Left forelimb (tissue), 1 donor: ENCODE measurements around the gene SPEG.

ENCODE experiments used
- DNase-seq: peaks from one replicate; pipeline ENCODE4 v3.0.0-alpha.2; 2018; ENCODE audit warnings: low spot score

The SPEG gene

DNA sequence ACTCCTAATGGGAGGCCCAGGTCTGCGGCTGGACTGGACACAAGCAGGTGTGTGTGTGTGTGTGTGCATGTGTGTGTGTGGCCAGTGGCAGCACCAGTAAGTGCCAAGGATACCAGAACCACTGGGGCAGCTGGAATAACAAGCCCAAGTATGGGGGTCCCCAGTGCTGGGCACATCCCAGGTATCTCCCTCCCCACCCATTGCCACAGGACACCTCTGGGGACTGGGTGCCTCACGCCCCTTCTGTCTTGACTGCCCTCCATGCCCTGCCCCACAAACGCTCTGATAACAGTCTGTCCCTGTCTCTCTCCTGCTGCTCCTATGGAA is 9.0 kb downstream of the SPEG start:
- DNase-seq = no peak

DNA sequence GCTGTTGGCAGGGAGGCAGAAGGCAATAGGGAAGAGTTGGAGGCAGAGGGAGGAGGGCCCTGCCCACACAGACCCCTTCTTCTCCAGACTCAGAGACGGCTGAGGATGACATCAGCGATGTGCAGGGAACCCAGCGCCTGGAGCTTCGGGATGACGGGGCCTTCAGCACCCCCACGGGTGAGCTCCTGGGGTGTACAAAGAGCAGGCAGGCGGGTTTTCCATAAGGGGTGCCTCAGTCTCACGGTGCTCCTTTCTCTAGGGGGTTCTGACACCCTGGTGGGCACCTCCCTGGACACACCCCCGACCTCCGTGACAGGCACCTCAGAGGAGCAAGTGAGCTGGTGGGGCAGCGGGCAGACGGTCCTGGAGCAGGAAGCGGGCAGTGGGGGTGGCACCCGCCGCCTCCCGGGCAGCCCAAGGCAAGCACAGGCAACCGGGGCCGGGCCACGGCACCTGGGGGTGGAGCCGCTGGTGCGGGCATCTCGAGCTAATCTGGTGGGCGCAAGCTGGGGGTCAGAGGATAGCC is 10.0 kb downstream of the SPEG start:
- DNase-seq = no peak

GRCh38 chr2:219445220-219445640 is 10.6 kb downstream of the SPEG start:
- no peak for DNase-seq

- no peak for DNase-seq
Observed at GRCh38 chr2:219446101-219446504, 11.5 kb downstream of the SPEG start.

- DNase-seq = no peak
Observed at GRCh38 chr2:219446689-219447088, 12.0 kb downstream of the SPEG start.

DNA sequence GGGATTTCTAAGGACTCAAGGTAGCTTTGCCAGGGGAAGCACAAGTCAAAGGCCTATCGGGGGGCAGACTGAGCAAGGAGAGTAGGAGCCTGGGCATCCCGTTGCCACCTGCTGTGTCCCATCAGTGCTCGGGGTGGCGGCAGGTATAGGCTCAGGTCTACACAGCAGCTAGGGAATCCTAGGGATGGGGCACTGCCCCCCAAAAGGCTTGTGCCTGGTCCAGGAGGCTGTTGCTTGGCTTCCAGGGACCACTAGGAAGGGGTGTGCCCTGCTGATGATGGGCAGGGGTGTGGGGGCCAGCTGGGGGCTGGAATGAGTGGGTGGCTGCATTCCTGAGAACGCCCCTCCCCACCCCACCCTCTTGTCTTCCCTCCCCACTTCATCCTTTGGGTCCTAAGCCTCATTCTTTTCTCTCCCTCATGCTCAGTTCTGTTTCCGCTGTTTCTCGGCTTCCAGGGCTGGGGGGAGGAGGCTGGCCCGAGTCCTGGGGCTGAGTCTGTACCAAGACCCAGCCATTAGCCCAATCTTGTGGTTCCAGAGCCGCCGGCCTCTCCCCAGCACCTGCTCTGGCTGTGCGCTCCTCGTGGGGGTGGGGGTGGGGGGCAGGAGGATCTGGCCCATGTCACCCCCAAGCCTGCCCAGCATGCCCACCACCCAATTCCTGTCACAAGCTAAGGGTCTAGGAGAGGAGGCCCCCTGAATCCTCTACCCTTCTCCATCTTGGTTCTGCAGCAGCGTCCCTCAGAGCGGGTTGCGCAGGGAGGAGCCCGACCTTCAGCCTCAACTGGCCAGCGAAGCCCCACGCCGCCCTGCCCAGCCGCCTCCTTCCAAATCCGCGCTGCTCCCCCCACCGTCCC is 12.8 kb downstream of the SPEG start:
- no peak for DNase-seq

DNA sequence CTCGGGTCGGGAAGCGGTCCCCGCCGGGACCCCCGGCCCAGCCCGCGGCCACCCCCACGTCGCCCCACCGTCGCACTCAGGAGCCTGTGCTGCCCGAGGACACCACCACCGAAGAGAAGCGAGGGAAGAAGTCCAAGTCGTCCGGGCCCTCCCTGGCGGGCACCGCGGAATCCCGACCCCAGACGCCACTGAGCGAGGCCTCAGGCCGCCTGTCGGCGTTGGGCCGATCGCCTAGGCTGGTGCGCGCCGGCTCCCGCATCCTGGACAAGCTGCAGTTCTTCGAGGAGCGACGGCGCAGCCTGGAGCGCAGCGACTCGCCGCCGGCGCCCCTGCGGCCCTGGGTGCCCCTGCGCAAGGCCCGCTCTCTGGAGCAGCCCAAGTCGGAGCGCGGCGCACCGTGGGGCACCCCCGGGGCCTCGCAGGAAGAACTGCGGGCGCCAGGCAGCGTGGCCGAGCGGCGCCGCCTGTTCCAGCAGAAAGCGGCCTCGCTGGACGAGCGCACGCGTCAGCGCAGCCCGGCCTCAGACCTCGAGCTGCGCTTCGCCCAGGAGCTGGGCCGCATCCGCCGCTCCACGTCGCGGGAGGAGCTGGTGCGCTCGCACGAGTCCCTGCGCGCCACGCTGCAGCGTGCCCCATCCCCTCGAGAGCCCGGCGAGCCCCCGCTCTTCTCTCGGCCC is 13.6 kb downstream of the SPEG start:
- no peak for DNase-seq

GRCh38 chr2:219448776-219449341 is 14.2 kb downstream of the SPEG start:
- DNase-seq = no peak

DNA sequence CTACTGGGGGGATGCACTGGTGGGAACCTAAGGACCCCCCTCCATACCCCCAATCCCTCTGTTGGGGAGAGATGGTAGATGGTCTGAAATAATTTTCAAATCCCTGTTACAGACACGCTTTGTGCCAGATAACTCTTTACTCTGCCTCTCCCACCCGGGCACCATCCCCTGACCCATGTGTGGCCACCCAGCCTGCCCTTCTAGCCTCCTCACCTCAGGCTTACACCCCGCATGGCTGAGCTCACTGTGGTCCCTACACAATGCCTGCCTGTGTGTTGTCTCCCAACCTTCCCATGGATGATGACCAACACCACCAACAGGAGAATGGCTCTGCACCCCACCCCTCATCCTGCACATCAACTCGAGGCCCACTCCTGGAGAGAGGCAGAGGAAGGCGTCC is 15.0 kb downstream of the SPEG start:
- no peak for DNase-seq

GRCh38 chr2:219451661-219452360 is 17.2 kb downstream of the SPEG start:
- DNase-seq = no peak

GRCh38 chr2:219452361-219453317 is 18.0 kb downstream of the SPEG start:
- DNase-seq = no peak

DNA sequence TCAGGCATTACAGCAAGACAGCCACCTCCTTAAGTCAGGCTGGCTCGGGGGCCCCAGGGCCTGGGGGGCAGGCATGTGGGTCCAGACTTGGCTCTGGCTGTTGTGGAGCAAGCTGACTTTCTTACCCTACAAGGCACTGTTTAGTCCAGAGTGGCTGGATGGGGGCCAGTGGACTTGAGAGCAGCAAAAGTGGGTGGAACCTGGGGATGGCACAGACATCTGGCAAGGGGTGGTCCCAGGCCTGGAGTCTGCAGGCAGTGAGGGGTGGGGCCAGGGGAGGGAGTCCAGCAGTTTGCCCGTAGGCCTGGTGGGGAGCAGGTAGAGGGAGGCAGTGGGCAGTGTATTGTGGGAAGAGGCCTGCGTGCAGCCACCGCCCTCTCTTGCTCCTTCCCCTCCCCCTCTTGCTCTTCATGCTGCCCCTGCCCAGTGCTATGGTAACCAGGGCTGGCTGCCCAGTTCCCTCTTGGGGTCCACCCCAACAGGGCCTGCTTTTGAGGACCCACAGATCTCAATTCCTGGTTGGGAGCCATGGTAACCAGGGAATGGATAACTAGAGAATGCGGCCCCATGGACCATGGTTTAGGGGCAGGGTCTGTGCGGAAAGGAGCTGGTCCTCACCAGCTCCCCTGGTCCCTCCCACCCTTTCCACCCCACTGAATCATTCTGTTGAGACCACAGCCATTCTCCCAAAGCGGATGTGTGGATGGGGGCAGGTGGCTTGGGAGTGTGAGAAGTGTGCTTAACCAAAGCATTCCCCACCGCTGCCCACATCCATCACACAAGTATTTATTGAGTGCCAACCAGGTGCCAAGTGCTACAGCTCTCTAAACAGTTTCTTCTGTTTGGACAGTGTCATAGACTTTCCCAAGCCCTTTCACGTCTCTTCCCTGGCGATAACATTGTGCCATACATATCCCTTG is 19.3 kb downstream of the SPEG start:
- DNase-seq = no peak

DNA sequence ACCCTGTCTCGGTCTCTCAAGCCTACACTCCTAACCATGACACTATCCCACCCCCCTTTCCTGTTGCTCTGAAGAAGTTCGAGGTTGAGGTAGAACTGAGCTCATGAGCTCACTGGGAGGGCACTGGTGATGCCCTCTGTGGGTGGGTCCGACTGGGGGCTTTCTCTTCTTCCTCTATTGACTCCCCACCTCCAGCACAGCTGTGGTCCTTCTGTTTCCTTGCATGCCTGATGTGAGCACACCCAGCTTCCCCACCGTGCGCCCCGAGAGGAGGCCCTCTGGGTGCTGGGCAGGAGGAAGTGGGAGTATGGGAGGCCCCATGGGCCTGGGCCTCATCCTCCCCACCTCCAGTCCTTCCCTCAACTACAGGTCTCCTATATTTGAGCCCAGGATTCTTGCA is 20.9 kb downstream of the SPEG start:
- no peak for DNase-seq

DNA sequence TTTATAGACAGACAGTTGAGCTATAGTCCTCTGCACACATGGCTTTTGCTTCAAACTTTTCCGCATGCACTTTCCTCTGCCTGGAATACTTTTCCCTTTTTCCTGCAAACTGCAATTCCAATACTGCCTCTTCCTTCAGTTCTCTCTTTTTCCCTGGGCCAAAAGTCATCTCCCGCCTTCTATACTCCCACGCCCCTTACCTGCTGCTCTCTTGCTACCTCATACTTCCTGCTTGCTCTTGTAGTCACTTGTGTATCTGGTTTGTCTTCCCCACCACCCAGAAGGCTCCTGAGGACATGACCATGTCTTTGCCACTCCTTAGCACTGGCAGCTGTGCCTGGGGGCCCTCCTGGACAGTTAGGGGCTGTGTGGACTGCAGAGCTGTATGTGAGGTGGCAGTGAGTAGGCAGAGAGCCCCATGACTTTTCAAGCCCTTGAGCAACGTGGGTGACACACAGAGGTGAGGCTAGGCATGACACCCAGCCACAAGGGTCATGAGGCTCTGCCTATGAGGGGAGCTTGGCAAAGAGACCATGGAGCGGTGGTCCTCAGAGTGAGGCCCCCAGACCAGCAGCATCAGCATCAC is 23.2 kb downstream of the SPEG start:
- no peak for DNase-seq

GRCh38 chr2:219458996-219459395 is 24.4 kb downstream of the SPEG start:
- no peak for DNase-seq

GRCh38 chr2:219459460-219460311 is 25.0 kb downstream of the SPEG start:
- no peak for DNase-seq

DNA sequence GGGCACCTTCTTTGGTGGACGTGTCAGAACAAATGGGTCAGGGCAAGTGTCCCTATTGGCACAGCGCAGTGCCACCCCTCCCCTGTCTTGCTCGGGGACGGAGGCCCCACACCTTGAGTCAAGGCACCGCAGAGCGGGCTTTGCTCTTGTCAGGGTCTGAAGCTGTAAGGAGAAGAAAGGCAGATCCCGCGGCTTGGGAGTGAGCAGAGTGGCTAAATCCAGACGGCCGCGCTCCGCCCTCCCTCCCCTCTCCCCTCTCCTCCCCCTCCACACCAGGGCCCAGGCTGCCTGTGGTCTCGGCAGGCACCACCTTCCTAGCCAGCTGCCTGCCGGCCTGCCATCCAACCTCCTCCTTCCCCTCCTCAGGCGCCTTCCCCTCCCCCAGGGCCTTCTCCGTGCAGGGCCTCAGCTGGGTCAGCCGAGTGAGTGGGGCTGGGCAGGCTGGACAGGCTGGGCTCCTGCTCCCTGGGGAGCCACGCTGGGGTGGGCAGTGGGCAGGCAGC is 25.8 kb downstream of the SPEG start:
- DNase-seq = no peak

- DNase-seq = no peak
Observed at GRCh38 chr2:219461047-219461514, 26.4 kb downstream of the SPEG start.
